ENCODE measurements around the gene APMAP. TPM values are rescaled to one million over a fixed set of nuclear protein-coding genes. Genes with fewer than 3 reads are reported as not detected.

APMAP gene
- total and polyA plus RNA-seq, 9 donors: 43.4 to 66.4 (median 53.0) TPM

- Histone ChIP-seq H3K36me3 (ENCODE audit: control insufficient read depth, insufficient read depth, low read length) (peaks cover 61% of the 10 kb centered on the region), H3K4me1 (ENCODE audit: control insufficient read depth, insufficient read depth, low read length) (peaks cover 19% of the 10 kb centered on the region), H3K9me3 (replicated peaks; ENCODE audit: control insufficient read depth, low read depth, low read length) (no peaks in the 10 kb centered on the region), H3K4me3 (ENCODE audit: low read length) (no peak overlapping the region), H3K27ac (ENCODE audit: low read length) (no peak overlapping the region), H3K27me3 (ENCODE audit: control insufficient read depth, insufficient read depth, low read length) (no peaks in the 10 kb centered on the region)
- 96% methylated on average over 16 of the region's 19 CpGs for WGBS (ENCODE audit: insufficient coverage)
- no peak for DNase-seq
These were observed 23.1 kb downstream of the APMAP start for GRCh38 chr20:24969186-24970029.

GRCh38 chr20:24968278-24968800 lies 24.2 kb downstream of the APMAP start:
- H3K36me3 ChIP-seq (ENCODE audit: control insufficient read depth, insufficient read depth, low read length): peaks cover 66% of the 10 kb centered on the region
- H3K4me1 ChIP-seq (ENCODE audit: control insufficient read depth, insufficient read depth, low read length): peaks cover 29% of the 10 kb centered on the region
- DNase-seq: no peak
- no peak overlapping the region for H3K4me3 ChIP-seq (ENCODE audit: low read length)
- 95% methylated on average over 2 of the region's 5 CpGs for WGBS (ENCODE audit: insufficient coverage)
- H3K27ac ChIP-seq (ENCODE audit: low read length): no peak overlapping the region
- no peaks in the 10 kb centered on the region for H3K27me3 ChIP-seq (ENCODE audit: control insufficient read depth, insufficient read depth, low read length)
- no peaks in the 10 kb centered on the region for H3K9me3 ChIP-seq (replicated peaks; ENCODE audit: control insufficient read depth, low read depth, low read length)

DNA sequence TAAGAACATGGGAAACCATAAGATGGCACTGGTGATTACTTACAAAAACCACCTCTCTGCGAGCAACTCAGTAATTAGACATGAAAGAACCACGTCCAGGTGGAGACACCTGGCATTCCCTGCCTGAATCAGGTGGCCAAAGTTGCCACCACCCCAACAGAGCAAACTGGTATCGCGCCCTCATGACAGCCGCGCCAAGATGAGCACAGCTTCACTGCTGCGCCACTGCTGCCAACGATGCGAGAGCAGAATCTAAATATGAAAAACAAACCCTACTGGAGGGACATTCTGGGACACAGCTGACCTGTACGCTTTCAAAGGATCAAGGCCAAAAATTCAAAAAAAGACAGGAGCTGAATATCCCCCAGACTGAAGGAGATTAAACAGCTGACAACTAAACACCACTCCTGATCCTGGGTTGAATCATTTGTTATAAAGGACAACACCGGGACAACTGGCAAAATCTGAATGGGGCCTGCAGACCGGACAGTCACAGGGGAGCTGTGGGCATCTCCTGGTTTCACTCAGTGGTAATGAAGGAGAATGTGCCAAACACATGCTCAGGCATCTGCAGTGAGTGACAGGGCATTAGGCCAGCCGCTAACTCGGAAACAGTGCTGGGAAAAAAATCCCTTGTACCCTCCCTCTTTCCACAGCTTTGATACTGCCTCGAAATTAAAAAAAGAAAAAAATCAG lies 26.1 kb downstream of the APMAP start:
- WGBS (ENCODE audit: insufficient coverage): 89% methylated on average over 7 of the region's 15 CpGs
- no peak overlapping the region for H3K27ac ChIP-seq (ENCODE audit: low read length)
- no peaks in the 10 kb centered on the region for H3K27me3 ChIP-seq (ENCODE audit: control insufficient read depth, insufficient read depth, low read length)
- H3K36me3 ChIP-seq (ENCODE audit: control insufficient read depth, insufficient read depth, low read length): peaks cover 65% of the 10 kb centered on the region
- no peak overlapping the region for H3K4me3 ChIP-seq (ENCODE audit: low read length)
- H3K9me3 ChIP-seq (replicated peaks; ENCODE audit: control insufficient read depth, low read depth, low read length): no peaks in the 10 kb centered on the region
- DNase-seq: no peak
- H3K4me1 ChIP-seq (ENCODE audit: control insufficient read depth, insufficient read depth, low read length): peaks cover 29% of the 10 kb centered on the region

- Histone ChIP-seq H3K27ac (ENCODE audit: low read length) (peak overlapping the region; percentile 69), H3K36me3 (ENCODE audit: control insufficient read depth, insufficient read depth, low read length) (peaks cover 63% of the 10 kb centered on the region), H3K4me3 (ENCODE audit: low read length) (no peak overlapping the region), H3K9me3 (replicated peaks; ENCODE audit: control insufficient read depth, low read depth, low read length) (no peaks in the 10 kb centered on the region), H3K27me3 (ENCODE audit: control insufficient read depth, insufficient read depth, low read length) (no peaks in the 10 kb centered on the region), H3K4me1 (ENCODE audit: control insufficient read depth, insufficient read depth, low read length) (peaks cover 29% of the 10 kb centered on the region)
- DNase-seq: peak; percentile 57
- WGBS (ENCODE audit: insufficient coverage): 70% methylated on average over 7 of the region's 7 CpGs
These were observed 27.3 kb downstream of the APMAP start for GRCh38 chr20:24965065-24965919.

GRCh38 chr20:24964506-24964840 lies 28.1 kb downstream of the APMAP start:
- Histone ChIP-seq H3K27me3 (ENCODE audit: control insufficient read depth, insufficient read depth, low read length) (no peaks in the 10 kb centered on the region), H3K27ac (ENCODE audit: low read length) (peak overlapping the region; percentile 69), H3K4me3 (ENCODE audit: low read length) (no peak overlapping the region), H3K4me1 (ENCODE audit: control insufficient read depth, insufficient read depth, low read length) (peaks cover 29% of the 10 kb centered on the region), H3K9me3 (replicated peaks; ENCODE audit: control insufficient read depth, low read depth, low read length) (no peaks in the 10 kb centered on the region), H3K36me3 (ENCODE audit: control insufficient read depth, insufficient read depth, low read length) (peaks cover 62% of the 10 kb centered on the region)
- WGBS (ENCODE audit: insufficient coverage): 12% methylated on average over 5 of the region's 9 CpGs
- DNase-seq: peak; percentile 94

GRCh38 chr20:24963672-24964505 lies 28.7 kb downstream of the APMAP start:
- no peaks in the 10 kb centered on the region for H3K9me3 ChIP-seq (replicated peaks; ENCODE audit: control insufficient read depth, low read depth, low read length)
- peaks cover 29% of the 10 kb centered on the region for H3K4me1 ChIP-seq (ENCODE audit: control insufficient read depth, insufficient read depth, low read length)
- peak overlapping the region; percentile 69 for H3K27ac ChIP-seq (ENCODE audit: low read length)
- 93% methylated on average over 8 of the region's 21 CpGs for WGBS (ENCODE audit: insufficient coverage)
- peaks cover 60% of the 10 kb centered on the region for H3K36me3 ChIP-seq (ENCODE audit: control insufficient read depth, insufficient read depth, low read length)
- peak; percentile 39 for DNase-seq
- H3K27me3 ChIP-seq (ENCODE audit: control insufficient read depth, insufficient read depth, low read length): no peaks in the 10 kb centered on the region
- no peak overlapping the region for H3K4me3 ChIP-seq (ENCODE audit: low read length)

DNA sequence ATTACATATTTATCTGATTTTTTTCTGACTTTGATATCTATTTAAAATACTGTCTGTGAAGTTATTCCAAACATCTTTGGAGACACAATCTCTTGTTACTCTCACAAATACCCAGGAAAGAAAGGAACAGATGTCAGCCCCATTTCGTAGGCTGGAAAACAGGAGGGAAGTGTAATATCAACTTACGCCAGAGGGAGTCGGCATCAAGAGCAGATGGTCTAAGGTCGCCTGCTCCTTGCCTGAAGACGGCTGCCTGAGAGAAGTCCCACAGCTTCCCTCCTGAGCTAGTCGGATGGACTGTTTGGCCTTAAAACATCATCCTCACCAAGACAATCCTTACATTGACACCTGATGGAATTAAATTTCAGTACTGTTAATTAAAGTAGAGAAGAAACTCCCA lies 30.0 kb downstream of the APMAP start:
- Histone ChIP-seq H3K27me3 (ENCODE audit: control insufficient read depth, insufficient read depth, low read length) (no peaks in the 10 kb centered on the region), H3K4me3 (ENCODE audit: low read length) (no peak overlapping the region), H3K36me3 (ENCODE audit: control insufficient read depth, insufficient read depth, low read length) (peaks cover 61% of the 10 kb centered on the region), H3K27ac (ENCODE audit: low read length) (no peak overlapping the region), H3K9me3 (replicated peaks; ENCODE audit: control insufficient read depth, low read depth, low read length) (no peaks in the 10 kb centered on the region), H3K4me1 (ENCODE audit: control insufficient read depth, insufficient read depth, low read length) (peaks cover 29% of the 10 kb centered on the region)
- 92% methylated on average over 4 of the region's 6 CpGs for WGBS (ENCODE audit: insufficient coverage)
- DNase-seq: no peak

GRCh38 chr20:24962182-24962492 lies 30.4 kb downstream of the APMAP start:
- peaks cover 29% of the 10 kb centered on the region for H3K4me1 ChIP-seq (ENCODE audit: control insufficient read depth, insufficient read depth, low read length)
- H3K27me3 ChIP-seq (ENCODE audit: control insufficient read depth, insufficient read depth, low read length): no peaks in the 10 kb centered on the region
- DNase-seq: no peak
- no peaks in the 10 kb centered on the region for H3K9me3 ChIP-seq (replicated peaks; ENCODE audit: control insufficient read depth, low read depth, low read length)
- no peak overlapping the region for H3K27ac ChIP-seq (ENCODE audit: low read length)
- WGBS (ENCODE audit: insufficient coverage): 88% methylated on average over 1 of the region's 2 CpGs
- H3K4me3 ChIP-seq (ENCODE audit: low read length): no peak overlapping the region
- peaks cover 57% of the 10 kb centered on the region for H3K36me3 ChIP-seq (ENCODE audit: control insufficient read depth, insufficient read depth, low read length)

GRCh38 chr20:24961384-24962181 lies 31.0 kb downstream of the APMAP start:
- Histone ChIP-seq H3K27ac (ENCODE audit: low read length) (no peak overlapping the region), H3K4me3 (ENCODE audit: low read length) (no peak overlapping the region), H3K27me3 (ENCODE audit: control insufficient read depth, insufficient read depth, low read length) (no peaks in the 10 kb centered on the region), H3K9me3 (replicated peaks; ENCODE audit: control insufficient read depth, low read depth, low read length) (no peaks in the 10 kb centered on the region), H3K36me3 (ENCODE audit: control insufficient read depth, insufficient read depth, low read length) (peaks cover 54% of the 10 kb centered on the region), H3K4me1 (ENCODE audit: control insufficient read depth, insufficient read depth, low read length) (peaks cover 29% of the 10 kb centered on the region)
- 87% methylated on average over 19 of the region's 20 CpGs for WGBS (ENCODE audit: insufficient coverage)
- DNase-seq: no peak

All from muscle of leg (tissue), 11 donors.